ENCODE results near the gene ALOX12. TPM values are rescaled to one million over a fixed set of nuclear protein-coding genes. Genes with fewer than 3 reads are reported as not detected.
"Not testable (repeated sequence)": the region's sequence is repeated elsewhere in the genome, so short reads cannot be mapped to it uniquely, and the experiment has no call there.

ALOX12 gene
- total and polyA plus RNA-seq, 9 donors, result 0.59 to 1.3 (median 0.78) TPM; not detected in 1

- no CpG with 5 or more reads among the region's 5 CpGs for WGBS (ENCODE audit: insufficient coverage)
- not testable (repeated sequence) for H3K36me3 ChIP-seq (ENCODE audit: control insufficient read depth, insufficient read depth, low read length); H3K4me1 ChIP-seq (ENCODE audit: control insufficient read depth, insufficient read depth, low read length); H3K4me3 ChIP-seq (ENCODE audit: low read length); DNase-seq; H3K9me3 ChIP-seq (replicated peaks; ENCODE audit: control insufficient read depth, low read depth, low read length); H3K27me3 ChIP-seq (ENCODE audit: control insufficient read depth, insufficient read depth, low read length); H3K27ac ChIP-seq (ENCODE audit: low read length)
Measured at GRCh38 chr17:6979440-6979839, 16.4 kb upstream of the ALOX12 start.

GRCh38 chr17:6981426-6981825, 14.4 kb upstream of the ALOX12 start:
- H3K27me3 ChIP-seq (ENCODE audit: control insufficient read depth, insufficient read depth, low read length), result no peaks in the 10 kb centered on the region
- no CpG with 5 or more reads among the region's 1 CpG for WGBS (ENCODE audit: insufficient coverage)
- H3K9me3 ChIP-seq (replicated peaks; ENCODE audit: control insufficient read depth, low read depth, low read length), result no peaks in the 10 kb centered on the region
- no peak overlapping the region for H3K4me3 ChIP-seq (ENCODE audit: low read length)
- no peak for DNase-seq
- H3K36me3 ChIP-seq (ENCODE audit: control insufficient read depth, insufficient read depth, low read length), result no peaks in the 10 kb centered on the region
- H3K27ac ChIP-seq (ENCODE audit: low read length), result no peak overlapping the region
- no peaks in the 10 kb centered on the region for H3K4me1 ChIP-seq (ENCODE audit: control insufficient read depth, insufficient read depth, low read length)

GRCh38 chr17:6985266-6985665, 10.6 kb upstream of the ALOX12 start:
- H3K9me3 ChIP-seq (replicated peaks; ENCODE audit: control insufficient read depth, low read depth, low read length), result no peaks in the 10 kb centered on the region
- DNase-seq, result no peak
- H3K27me3 ChIP-seq (ENCODE audit: control insufficient read depth, insufficient read depth, low read length), result no peaks in the 10 kb centered on the region
- no peaks in the 10 kb centered on the region for H3K4me1 ChIP-seq (ENCODE audit: control insufficient read depth, insufficient read depth, low read length)
- WGBS (ENCODE audit: insufficient coverage), result 48% methylated on average over 2 of the region's 4 CpGs
- H3K36me3 ChIP-seq (ENCODE audit: control insufficient read depth, insufficient read depth, low read length), result no peaks in the 10 kb centered on the region
- H3K27ac ChIP-seq (ENCODE audit: low read length), result no peak overlapping the region
- no peak overlapping the region for H3K4me3 ChIP-seq (ENCODE audit: low read length)

GRCh38 chr17:6986676-6987075, 9.2 kb upstream of the ALOX12 start:
- Histone ChIP-seq H3K27me3 (ENCODE audit: control insufficient read depth, insufficient read depth, low read length) (no peaks in the 10 kb centered on the region), H3K36me3 (ENCODE audit: control insufficient read depth, insufficient read depth, low read length) (no peaks in the 10 kb centered on the region), H3K4me1 (ENCODE audit: control insufficient read depth, insufficient read depth, low read length) (no peaks in the 10 kb centered on the region), H3K27ac (ENCODE audit: low read length) (no peak overlapping the region), H3K4me3 (ENCODE audit: low read length) (no peak overlapping the region), H3K9me3 (replicated peaks; ENCODE audit: control insufficient read depth, low read depth, low read length) (no peaks in the 10 kb centered on the region)
- no peak for DNase-seq
- WGBS (ENCODE audit: insufficient coverage), result 50% methylated on average over 1 of the region's 3 CpGs

GRCh38 chr17:6989779-6990178, 6.1 kb upstream of the ALOX12 start:
- H3K9me3 ChIP-seq (replicated peaks; ENCODE audit: control insufficient read depth, low read depth, low read length), result no peaks in the 10 kb centered on the region
- DNase-seq, result no peak
- WGBS (ENCODE audit: insufficient coverage), result 83% methylated on average over 2 of the region's 2 CpGs
- H3K27me3 ChIP-seq (ENCODE audit: control insufficient read depth, insufficient read depth, low read length), result peaks cover 7% of the 10 kb centered on the region
- no peaks in the 10 kb centered on the region for H3K36me3 ChIP-seq (ENCODE audit: control insufficient read depth, insufficient read depth, low read length)
- no peak overlapping the region for H3K27ac ChIP-seq (ENCODE audit: low read length)
- no peak overlapping the region for H3K4me3 ChIP-seq (ENCODE audit: low read length)
- H3K4me1 ChIP-seq (ENCODE audit: control insufficient read depth, insufficient read depth, low read length), result no peaks in the 10 kb centered on the region

- H3K9me3 ChIP-seq (replicated peaks; ENCODE audit: control insufficient read depth, low read depth, low read length); H3K36me3 ChIP-seq (ENCODE audit: control insufficient read depth, insufficient read depth, low read length); DNase-seq; H3K4me3 ChIP-seq (ENCODE audit: low read length); H3K27ac ChIP-seq (ENCODE audit: low read length): not testable (repeated sequence)
- peaks cover 32% of the 10 kb centered on the region for H3K27me3 ChIP-seq (ENCODE audit: control insufficient read depth, insufficient read depth, low read length)
- WGBS (ENCODE audit: insufficient coverage), result 60% methylated on average over 1 of the region's 5 CpGs
- peaks cover 15% of the 10 kb centered on the region for H3K4me1 ChIP-seq (ENCODE audit: control insufficient read depth, insufficient read depth, low read length)
Measured at GRCh38 chr17:6993613-6994056, 2.2 kb upstream of the ALOX12 start.

- H3K4me3 ChIP-seq (ENCODE audit: low read length), result no peak overlapping the region
- peaks cover 15% of the 10 kb centered on the region for H3K4me1 ChIP-seq (ENCODE audit: control insufficient read depth, insufficient read depth, low read length)
- 86% methylated on average over 1 of the region's 10 CpGs for WGBS (ENCODE audit: insufficient coverage)
Measured at GRCh38 chr17:6994118-6994598, 1.7 kb upstream of the ALOX12 start.

GRCh38 chr17:6994666-6995256, 1.1 kb upstream of the ALOX12 start:
- peaks cover 15% of the 10 kb centered on the region for H3K4me1 ChIP-seq (ENCODE audit: control insufficient read depth, insufficient read depth, low read length)
- H3K27me3 ChIP-seq (ENCODE audit: control insufficient read depth, insufficient read depth, low read length), result peaks cover 32% of the 10 kb centered on the region
- DNase-seq, result no peak
- no peak overlapping the region for H3K27ac ChIP-seq (ENCODE audit: low read length)
- 76% methylated on average over 5 of the region's 9 CpGs for WGBS (ENCODE audit: insufficient coverage)
- no peak overlapping the region for H3K4me3 ChIP-seq (ENCODE audit: low read length)
- H3K36me3 ChIP-seq (ENCODE audit: control insufficient read depth, insufficient read depth, low read length), result peaks cover 14% of the 10 kb centered on the region
- H3K9me3 ChIP-seq (replicated peaks; ENCODE audit: control insufficient read depth, low read depth, low read length), result no peaks in the 10 kb centered on the region

More at GRCh38 chr17:6994118-6994598, 1.7 kb upstream of the ALOX12 start:
- H3K36me3 ChIP-seq (ENCODE audit: control insufficient read depth, insufficient read depth, low read length), result peaks cover 9% of the 10 kb centered on the region
- no peak for DNase-seq
- no peaks in the 10 kb centered on the region for H3K9me3 ChIP-seq (replicated peaks; ENCODE audit: control insufficient read depth, low read depth, low read length)
- peaks cover 32% of the 10 kb centered on the region for H3K27me3 ChIP-seq (ENCODE audit: control insufficient read depth, insufficient read depth, low read length)
- H3K27ac ChIP-seq (ENCODE audit: low read length), result no peak overlapping the region

- H3K9me3 ChIP-seq (replicated peaks; ENCODE audit: control insufficient read depth, low read depth, low read length), result no peaks in the 10 kb centered on the region
- H3K27me3 ChIP-seq (ENCODE audit: control insufficient read depth, insufficient read depth, low read length), result peaks cover 32% of the 10 kb centered on the region
- H3K36me3 ChIP-seq (ENCODE audit: control insufficient read depth, insufficient read depth, low read length), result peaks cover 27% of the 10 kb centered on the region
- H3K4me3 ChIP-seq (ENCODE audit: low read length), result no peak overlapping the region
- WGBS (ENCODE audit: insufficient coverage), result 28% methylated on average over 56 of the region's 58 CpGs
- no peak for DNase-seq
- no peak overlapping the region for H3K27ac ChIP-seq (ENCODE audit: low read length)
- H3K4me1 ChIP-seq (ENCODE audit: control insufficient read depth, insufficient read depth, low read length), result peaks cover 15% of the 10 kb centered on the region
Measured at GRCh38 chr17:6996256-6997011, 585 bp downstream of the ALOX12 start.

GRCh38 chr17:6997171-6997570, 1.3 kb downstream of the ALOX12 start:
- Histone ChIP-seq H3K4me1 (ENCODE audit: control insufficient read depth, insufficient read depth, low read length) (peaks cover 15% of the 10 kb centered on the region), H3K4me3 (ENCODE audit: low read length) (no peak overlapping the region), H3K9me3 (replicated peaks; ENCODE audit: control insufficient read depth, low read depth, low read length) (no peaks in the 10 kb centered on the region), H3K27me3 (ENCODE audit: control insufficient read depth, insufficient read depth, low read length) (peaks cover 32% of the 10 kb centered on the region), H3K36me3 (ENCODE audit: control insufficient read depth, insufficient read depth, low read length) (peaks cover 34% of the 10 kb centered on the region), H3K27ac (ENCODE audit: low read length) (no peak overlapping the region)
- WGBS (ENCODE audit: insufficient coverage), result 72% methylated on average over 4 of the region's 8 CpGs
- no peak for DNase-seq

Data from muscle of leg (tissue), 11 donors.